HG03521 (cell line): ENCODE results near the gene HTR2C.
"Not testable (repeated sequence)": the region's sequence is repeated elsewhere in the genome, so short reads cannot be mapped to it uniquely, and the experiment has no call there.

Experiments used
- ATAC-seq: cut with Tn5 transposase; IDR thresholded peaks from one replicate; pipeline ENCODE4 v1.9.1; 2021; ENCODE audit warnings: mild to moderate bottlenecking, moderate library complexity; ENCODE audit not compliant: unreplicated experiment

HTR2C gene

DNA sequence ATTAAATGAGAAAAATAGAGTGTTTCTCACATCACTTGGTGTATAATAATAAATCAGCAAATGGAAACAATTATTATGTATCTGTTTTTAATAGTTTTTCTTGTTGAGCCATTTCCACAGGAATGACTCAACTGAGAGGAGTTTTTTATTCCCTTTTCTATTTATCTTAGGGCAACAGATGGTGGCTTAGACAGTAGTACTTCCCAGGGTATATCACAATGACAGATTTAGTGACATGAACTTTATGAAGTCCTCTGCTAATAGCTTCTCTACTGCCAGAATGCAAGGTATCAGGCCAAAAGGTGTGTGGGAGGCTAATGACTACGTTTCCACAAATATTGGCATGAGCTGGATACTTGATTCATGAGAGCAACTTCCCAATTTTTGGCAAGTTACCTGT, 126.7 kb downstream of the HTR2C start:
- ATAC-seq, result no peak

DNA sequence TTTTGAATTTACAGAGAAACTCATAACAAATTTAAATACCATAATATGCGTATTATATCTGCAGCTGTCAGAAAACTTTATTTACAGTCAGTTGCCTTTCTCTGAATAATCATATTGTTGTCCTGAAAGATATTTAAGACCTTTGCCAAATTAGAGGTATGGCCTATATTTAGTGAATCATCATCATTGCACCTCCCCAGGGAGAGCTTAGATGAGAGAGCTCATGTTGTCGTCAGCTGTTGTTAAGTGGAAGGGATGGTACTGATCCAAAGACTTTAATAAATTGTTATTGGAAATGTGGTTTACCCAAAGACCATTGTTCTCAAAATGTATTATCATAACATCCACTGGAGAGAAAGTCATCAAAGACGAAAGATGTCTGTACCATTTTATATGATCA, 128.6 kb downstream of the HTR2C start:
- no peak for ATAC-seq

DNA sequence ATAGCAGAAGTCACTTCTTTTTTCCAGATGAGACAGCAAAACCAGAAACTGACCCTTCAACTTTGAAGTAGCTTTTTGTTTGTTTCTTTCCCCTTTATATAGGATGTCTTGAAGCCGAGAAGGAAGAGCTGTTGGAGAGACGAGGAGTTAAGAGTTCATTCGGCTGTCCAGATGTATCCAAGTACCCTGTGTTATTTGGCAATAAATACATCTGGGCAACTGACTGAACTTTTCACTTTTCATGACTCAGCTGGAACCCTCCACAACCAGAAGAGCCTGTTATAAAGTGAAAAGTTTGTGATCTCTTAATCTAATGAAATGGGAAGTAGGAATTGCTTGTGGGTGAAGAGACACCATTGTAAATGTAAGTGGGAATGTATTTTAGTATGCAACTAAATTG, 131.2 kb downstream of the HTR2C start:
- no peak for ATAC-seq

DNA sequence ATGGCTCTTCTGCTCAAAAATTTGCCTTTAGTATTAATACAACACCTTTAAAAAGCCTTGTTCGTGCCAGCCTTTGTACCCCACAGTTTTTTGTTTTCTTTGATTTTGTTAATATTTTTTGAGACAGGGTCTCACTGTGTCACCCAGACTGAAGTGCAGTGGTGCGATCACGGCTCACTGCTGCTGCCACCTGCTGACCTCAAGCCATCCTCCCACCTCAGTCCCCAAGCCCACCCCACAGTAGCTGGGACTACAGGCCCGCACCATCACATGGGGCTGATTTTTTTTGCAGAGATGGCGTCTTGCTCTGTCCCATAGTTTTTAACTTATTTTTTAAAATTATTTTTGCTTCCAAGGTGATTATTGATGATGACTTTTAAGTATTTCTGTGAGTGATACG, 134.0 kb downstream of the HTR2C start:
- no peak for ATAC-seq

DNA sequence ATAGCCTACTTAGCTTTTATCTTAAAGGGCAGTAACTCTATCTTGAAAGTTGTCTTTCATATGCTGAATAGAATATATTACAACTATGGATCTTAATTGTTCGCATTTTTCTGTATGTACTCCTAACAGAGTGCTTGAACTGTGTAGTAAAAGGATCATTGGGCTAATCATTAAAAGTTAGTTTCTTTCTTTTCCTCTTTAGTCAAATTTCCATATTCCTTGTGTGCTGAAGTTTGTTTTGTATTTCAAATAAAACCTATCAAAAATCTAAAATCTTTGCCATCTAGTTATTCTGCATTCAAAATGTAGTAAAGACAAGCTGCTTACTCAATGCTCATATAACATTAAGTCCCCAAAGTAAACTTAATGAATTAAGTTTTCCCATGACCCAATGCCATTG, 182.7 kb downstream of the HTR2C start:
- ATAC-seq, result no peak

DNA sequence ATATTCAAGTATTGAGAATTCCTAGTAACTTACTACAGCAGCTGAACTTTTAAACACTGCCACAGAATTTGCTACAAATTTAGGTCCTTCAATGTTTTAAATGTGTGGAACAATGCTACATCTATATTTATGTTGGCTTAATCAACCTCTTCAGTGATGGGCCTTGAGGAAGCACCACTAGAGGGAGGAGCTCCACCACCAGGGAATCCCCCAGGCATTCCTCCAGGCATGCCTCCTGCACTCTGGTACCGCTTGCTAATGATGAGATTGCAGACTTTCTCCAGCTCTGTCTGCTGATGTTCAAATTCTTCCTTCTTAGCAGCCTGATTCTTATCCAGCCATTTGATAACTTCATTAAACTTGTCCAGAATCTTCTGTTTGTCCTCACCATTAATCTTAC, 190.8 kb downstream of the HTR2C start:
- no peak for ATAC-seq

DNA sequence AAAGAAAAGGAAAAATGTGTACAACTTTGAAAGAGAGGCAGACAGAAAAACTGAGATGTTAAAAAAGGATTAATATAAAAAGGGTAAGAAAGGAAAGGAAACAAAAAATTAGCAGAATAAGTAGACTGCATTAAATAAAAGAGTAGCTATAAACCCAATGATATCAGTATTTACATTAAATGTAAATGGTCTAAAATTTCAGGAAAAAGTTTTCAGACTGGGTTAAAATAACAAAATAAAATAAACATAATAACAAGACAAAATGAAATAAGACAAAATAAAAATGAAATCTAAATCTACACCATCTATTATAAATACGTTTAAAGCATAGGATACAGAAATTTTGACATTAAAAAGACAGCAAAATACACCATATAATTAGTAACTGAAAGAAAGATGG, 199.0 kb downstream of the HTR2C start:
- ATAC-seq, result no peak

DNA sequence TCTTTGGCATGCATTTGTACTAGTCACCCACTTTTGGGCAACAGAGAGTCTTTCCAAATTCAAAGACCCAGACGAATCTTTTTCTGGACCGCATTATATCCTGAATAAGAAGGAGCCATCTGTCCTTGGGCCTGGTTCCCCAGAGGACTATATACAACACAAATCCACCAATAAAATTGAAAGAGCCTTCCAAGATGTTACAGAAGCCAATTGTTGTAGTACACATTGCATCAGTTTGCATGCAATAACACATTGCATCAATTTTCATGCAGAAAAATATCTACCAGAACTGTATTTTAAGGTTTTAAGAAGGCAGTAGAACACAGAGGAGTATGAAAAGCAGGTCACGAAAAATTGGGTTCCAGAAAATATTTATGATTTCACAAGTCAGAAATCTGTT, 203.2 kb downstream of the HTR2C start:
- ATAC-seq, result no peak

DNA sequence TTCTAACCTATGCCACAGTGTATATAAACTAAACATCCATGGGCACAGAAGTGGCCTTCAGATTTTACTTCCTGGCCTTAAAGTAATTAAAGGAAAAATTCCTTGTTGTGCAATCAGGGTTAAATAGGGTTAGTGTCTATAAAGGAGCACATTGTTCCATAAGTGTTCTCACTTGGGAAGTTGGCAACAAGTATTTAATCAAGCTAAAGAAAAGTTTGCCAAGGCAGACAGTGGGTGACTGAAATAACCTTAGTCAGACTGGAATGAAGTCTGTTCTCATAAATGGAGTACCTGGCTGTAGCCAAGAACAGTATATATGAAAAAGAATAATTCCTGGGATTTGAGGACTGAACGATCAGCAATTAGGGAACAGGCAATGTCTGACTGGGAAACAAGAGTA, 213.6 kb downstream of the HTR2C start:
- no peak for ATAC-seq

DNA sequence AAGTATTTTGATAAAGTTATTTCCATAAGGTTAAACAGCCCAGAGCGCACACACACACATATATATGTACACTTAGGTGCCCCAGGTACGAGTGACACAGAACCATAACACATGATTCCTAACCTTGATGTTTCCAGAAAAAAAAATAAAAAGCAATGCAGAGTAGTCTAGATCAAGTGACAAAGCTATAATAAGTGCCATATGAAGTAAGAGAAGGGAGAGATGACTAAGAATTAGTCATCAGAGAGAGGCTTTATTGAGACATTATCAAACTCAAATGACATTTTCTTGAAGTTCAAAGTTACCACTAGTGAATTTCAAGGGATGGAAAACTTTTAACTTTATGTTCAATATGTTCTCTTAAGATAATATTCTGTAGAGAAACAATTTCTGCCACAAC, 215.0 kb downstream of the HTR2C start:
- no peak for ATAC-seq

DNA sequence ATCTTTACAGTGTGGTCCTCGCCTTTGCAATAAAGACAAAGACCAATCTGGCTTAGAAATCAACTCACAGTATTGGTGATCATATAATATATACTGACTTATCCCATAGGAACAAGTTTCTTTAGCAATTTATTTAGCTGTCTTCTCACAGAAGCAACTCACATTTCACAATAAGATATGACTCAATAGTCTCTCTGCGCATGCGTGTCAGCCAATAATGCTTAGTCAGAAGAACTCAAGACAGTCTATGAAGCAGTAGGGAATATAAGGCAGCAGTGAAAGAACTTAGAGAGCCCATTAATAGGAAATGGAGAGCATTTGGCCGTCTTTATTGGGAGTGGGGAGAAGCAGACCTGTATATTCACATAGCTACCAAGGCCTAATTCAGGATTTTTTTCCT, 216.8 kb downstream of the HTR2C start:
- no peak for ATAC-seq

DNA sequence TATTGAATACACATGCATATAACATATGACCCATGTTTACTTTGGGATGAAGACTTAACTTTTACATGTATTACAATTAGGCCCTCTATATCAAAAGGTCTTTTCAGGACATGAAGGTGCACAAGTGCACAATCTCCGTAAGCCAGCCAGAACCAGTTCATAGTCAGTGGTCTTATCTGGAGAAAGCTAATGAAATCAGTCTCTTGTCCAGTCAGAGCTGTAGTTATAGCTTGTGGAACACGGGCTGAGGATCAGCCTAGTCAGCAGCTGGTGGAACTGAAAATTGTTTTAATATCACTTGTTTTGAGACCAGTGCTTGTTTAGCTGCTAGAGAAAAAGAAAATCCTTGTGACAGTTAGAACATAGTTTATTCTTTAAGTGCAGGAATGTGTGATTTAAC, 235.6 kb downstream of the HTR2C start:
- no peak for ATAC-seq

DNA sequence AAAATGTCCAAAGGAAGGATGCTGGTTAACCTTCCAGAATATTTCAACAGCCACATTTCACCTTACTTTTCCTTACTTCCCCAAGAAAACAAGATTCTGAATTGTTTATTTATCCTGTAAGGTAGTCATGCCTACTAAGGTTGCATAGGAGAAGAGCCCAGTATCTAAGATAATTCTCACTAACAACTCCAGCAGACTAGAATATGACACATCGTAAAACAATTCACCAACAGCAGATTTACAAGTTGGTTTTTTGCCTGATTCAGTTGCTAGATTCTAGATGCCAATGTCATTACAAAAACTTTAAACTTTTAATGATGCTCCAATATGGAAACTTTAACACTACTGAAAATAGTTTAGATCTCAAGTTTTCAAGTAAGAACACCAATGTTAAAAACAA, 257.2 kb downstream of the HTR2C start:
- no peak for ATAC-seq

DNA sequence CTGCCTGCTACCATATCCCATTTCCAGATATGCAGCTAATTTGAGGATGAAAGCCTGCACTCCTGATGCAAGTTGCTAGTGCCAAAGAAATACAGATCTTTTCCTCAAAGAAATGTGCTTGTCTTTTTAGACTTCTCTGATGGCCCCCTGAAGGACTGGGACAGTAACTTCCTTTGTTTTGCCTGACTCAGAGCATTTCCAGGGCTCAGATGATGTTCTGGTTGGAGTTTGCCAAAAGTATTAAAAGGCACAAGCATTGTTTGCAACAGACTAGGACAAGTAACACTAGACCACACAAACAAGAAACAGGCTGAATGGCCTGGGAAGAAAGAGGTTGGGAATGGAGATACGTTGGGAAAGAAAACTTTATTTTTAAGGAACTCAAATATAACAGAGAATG, 258.3 kb downstream of the HTR2C start:
- no peak for ATAC-seq

DNA sequence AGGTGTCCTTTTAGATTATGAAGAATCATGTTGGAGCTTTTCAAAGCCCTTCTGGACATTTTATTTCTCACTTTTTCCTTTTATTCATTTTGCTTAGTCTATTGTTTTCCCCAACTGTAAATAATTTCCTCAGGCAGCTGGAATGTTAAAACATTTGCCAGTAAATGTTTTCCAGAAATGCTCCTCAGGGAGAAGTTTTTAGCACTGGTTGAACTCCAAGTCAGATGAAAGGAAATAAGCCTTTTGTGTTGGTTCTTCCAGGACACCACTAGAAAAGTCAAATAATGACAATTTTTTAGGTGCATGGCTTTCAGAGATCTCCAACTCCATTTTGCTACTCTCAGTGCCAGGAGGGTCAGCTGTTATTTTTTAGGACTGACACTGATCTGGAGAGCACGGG, 305.6 kb downstream of the HTR2C start:
- ATAC-seq, result no peak

DNA sequence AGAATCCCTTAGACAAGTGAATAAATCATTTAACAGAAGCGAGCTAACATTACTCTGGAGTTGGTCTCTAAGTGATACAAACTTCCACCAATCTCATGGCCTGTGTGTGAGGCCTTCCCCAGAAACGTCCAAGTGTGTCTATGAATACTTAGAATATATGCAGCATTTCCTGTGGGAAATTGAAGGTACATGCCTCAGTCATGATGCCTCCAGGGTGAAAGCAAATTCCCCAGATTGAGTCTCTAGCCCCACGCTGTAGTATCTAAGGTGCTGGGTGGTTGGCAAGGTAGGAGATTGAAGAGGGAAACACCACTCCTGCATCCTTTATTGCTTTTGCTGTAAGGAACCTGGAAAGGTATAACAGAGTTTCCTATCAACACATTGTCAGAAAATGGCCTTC, 319.7 kb downstream of the HTR2C start:
- ATAC-seq, result no peak

DNA sequence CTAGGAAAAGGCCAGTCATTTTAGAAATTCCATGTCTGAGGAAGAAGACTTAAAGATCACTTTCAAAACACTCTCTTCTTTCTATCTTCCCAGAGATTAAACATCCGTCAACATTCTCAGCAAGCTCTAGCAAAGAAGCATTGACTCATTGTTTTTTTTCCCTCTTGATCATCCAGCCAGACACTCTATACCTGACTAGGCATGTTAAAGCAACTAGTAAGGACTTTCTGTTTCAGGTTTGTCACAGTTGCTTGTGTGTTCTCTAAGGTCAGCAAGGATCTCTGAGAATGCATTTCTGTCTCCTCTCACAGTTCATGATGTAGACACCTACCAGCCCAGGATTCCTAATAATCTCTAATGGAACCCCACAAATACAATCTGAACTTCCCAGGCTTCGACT, 321.4 kb downstream of the HTR2C start:
- ATAC-seq, result no peak

DNA sequence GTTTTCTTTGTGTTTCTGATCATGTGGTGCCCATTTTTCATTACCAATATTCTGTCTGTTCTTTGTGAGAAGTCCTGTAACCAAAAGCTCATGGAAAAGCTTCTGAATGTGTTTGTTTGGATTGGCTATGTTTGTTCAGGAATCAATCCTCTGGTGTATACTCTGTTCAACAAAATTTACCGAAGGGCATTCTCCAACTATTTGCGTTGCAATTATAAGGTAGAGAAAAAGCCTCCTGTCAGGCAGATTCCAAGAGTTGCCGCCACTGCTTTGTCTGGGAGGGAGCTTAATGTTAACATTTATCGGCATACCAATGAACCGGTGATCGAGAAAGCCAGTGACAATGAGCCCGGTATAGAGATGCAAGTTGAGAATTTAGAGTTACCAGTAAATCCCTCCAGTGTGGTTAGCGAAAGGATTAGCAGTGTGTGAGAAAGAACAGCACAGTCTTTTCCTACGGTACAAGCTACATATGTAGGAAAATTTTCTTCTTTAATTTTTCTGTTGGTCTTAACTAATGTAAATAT, 323.2 kb downstream of the HTR2C start:
- ATAC-seq, result no peak

DNA sequence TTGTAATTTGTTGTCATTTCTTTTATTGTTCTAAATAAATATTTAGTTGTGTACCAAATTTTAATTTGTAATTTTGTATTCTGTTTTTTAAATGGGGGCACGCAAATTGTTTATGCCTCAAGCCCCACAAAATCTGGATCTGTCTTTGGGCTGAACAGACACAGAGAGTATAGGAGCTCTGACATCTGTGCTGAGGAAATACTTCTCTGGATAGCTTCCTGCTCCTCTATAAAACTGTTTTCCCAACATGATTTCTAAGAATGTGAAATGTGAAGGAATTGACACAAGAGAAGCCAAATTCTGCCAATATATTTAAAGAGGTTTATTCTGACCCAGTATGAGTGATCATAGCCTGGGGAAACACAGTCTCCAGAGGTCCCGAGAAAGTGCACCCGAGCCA, 340.5 kb downstream of the HTR2C start:
- ATAC-seq, result no peak

DNA sequence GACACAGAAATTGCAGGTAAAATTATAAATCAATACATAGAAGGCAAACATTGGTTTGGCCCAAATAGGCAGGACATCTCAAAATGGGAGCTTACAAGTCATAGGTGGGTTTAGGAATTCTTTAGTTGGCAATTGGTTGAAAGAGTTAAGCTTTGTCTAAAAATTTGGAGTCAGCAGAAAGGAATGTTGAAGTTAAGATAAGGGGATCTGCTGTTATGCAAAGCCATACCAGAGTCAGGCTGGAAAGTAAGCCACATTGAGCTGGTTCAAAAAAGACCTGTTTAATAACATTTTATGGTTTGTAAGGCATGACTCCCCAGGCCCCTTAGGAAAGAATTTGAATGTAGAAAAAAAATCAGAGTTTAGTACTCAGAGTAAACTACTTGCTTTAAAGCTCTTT, 341.0 kb downstream of the HTR2C start:
- no peak for ATAC-seq

DNA sequence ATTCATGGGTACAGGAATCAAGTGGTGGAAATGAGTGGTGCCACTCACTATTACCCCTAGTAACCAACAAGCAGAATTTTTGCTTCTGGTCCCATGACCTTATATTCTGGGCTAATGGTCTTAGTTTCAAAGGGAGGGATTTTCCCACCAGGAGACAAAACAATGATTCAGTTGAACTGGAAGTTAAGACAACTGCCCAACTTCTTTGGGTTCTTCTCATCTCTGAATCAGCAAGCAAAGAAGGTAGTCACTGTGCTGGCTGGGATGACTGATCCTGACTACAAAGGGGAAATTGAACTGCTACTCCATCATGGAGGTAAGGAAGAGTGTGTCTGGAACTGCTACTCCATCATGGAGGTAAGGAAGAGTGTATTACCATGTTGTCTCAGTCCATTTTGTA, 346.3 kb downstream of the HTR2C start:
- ATAC-seq, result no peak

DNA sequence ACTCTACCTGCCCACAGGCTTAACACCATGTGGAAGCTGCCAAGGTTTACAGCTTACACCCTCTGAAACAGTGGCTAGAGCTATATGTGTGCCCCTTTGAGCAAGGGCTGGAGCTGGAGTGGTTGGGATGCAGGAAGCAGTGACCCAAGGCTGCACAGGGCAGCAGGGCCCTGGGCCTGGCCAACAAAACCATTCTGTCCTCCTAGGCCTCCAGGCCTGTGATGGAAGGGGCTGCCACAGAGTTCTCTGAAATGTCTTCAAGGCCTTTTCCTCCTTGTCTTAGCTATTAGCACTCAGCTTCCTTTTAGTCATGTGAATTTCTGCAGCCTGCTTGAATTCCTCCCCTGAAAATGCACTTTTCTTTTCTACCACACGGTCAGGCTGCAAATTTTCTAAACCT, 348.7 kb downstream of the HTR2C start:
- no peak for ATAC-seq

DNA sequence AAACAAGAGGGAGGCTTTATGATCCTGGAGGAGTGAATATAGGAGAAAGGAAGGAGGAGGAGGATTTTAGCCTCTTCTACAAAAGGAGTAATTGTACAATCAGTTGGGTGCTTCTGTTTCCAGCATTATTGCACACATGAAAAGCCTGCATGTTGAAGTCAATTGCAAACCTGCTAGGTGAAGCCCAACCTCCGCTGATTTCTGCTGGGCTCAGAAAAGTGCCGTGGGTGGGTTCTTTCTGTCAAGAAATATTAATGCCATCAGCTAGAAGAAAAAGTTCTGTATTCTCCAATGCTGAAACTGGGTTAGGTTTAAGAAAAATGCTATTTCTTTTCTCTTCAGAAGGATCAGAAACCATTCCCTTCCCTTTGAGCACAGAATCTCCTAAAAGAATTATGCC, 349.4 kb downstream of the HTR2C start:
- not testable (repeated sequence) for ATAC-seq

DNA sequence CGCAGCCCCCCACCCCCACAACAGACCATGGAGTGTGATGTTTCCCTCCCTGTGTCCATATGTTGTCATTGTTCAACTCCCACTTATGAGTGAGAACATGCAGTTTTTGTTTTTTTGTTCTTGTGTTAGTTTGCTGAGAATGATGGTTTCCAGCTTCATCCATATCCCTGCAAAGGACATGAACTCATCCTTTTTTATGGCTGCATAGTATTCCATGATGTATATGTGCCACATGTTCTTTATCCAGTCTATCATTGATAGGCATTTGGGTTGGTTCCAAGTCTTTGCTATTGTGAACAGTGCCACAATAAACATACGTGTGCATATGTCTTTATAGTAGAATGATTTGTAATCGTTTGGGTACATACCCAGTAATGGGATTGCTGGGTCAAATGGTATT, 353.2 kb downstream of the HTR2C start:
- ATAC-seq, result not testable (repeated sequence)
